GM06990 (cell line): Measurements from ENCODE around the gene SHC3.

Experiments
- DNase-seq: peaks from one replicate; pipeline ENCODE4 v3.0.0-alpha.2; 2011; ENCODE audit not compliant: insufficient read length; ENCODE audit errors: extremely low read depth
- H3K27me3 ChIP-seq: replicated peaks from 2 replicates; pipeline ENCODE4 v1.6.0; 2011; ENCODE audit warnings: low read length; ENCODE audit not compliant: control insufficient read depth, insufficient read depth
- H3K36me3 ChIP-seq: 2 replicates; pipeline ENCODE4 v1.5.1; 2011; ENCODE audit warnings: low read length; ENCODE audit not compliant: control insufficient read depth, insufficient read depth
- H3K4me3 ChIP-seq: replicated peaks from 2 replicates; pipeline ENCODE4 v1.5.1; 2011; ENCODE audit warnings: low read depth, mild to moderate bottlenecking, control low read depth, low read length
- CTCF ChIP-seq: IDR thresholded peaks from 2 replicates; pipeline ENCODE4 v1.5.1; 2011; ENCODE audit warnings: low read length, control low read depth, mild to moderate bottlenecking, inconsistent platforms; ENCODE audit not compliant: insufficient read depth, poor library complexity, severe bottlenecking

SHC3 gene

GRCh38 chr9:89171693-89172092 is 6.9 kb downstream of the SHC3 start:
- H3K36me3 ChIP-seq, result no peaks in the 10 kb centered on the region
- DNase-seq, result no peak
- peaks cover 2% of the 10 kb centered on the region for H3K27me3 ChIP-seq
- TF ChIP-seq CTCF, result peak; percentile 21
- no peak overlapping the region for H3K4me3 ChIP-seq

DNA sequence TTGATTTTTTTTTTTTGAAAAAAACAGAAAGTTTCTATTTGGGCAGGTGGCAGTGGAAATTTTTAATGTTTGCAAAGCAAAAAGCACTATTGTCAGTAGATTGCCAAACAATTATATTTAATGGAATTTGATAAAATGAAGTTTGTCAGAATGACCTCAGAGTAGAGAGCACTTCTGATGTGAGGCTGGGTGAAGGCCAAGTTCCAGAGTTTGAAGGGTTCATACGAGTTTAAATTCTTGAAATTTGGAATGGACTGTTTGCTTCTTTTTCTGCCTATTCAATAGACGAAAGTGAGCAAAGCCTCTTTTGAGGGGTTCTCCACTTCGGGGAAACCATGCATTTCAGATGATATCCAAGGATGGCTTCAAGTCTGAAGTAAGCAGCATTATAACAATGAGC is 7.4 kb downstream of the SHC3 start:
- TF ChIP-seq CTCF, result no peak
- peaks cover 2% of the 10 kb centered on the region for H3K27me3 ChIP-seq
- DNase-seq, result no peak
- H3K4me3 ChIP-seq, result no peak overlapping the region
- H3K36me3 ChIP-seq, result no peaks in the 10 kb centered on the region

GRCh38 chr9:89168901-89169813 is 9.5 kb downstream of the SHC3 start:
- DNase-seq, result no peak
- no peak for TF ChIP-seq CTCF
- Histone ChIP-seq H3K4me3 (no peak overlapping the region), H3K27me3 (no peaks in the 10 kb centered on the region; the same call in none of the 2 replicates), H3K36me3 (no peaks in the 10 kb centered on the region)

DNA sequence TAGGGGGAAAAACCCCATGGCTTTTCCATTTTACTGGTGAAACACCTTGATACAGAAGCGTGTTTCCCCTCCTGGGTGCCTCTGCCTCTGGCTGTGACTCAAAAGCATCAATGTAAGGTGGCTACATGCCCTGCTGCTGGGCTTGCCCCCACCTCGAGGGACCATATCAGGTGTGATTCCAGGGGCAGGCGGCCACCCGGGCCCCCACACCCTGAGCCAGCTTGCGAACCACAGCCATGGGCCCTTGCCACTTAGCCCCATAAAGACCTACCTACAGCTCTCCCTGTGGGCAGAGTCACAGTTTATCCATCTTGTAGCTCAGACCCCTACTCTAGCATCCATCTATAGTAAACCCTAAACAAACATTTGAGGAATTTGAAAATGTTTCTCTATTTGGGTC is 10.8 kb downstream of the SHC3 start:
- H3K36me3 ChIP-seq, result no peaks in the 10 kb centered on the region
- H3K4me3 ChIP-seq, result no peak overlapping the region
- no peak for DNase-seq
- no peak for TF ChIP-seq CTCF
- no peaks in the 10 kb centered on the region; the same call in none of the 2 replicates for H3K27me3 ChIP-seq

- TF ChIP-seq CTCF, result no peak
- H3K4me3 ChIP-seq, result no peak overlapping the region
- DNase-seq, result no peak
- H3K27me3 ChIP-seq, result no peaks in the 10 kb centered on the region; the same call in none of the 2 replicates
- no peaks in the 10 kb centered on the region for H3K36me3 ChIP-seq
These were observed 11.8 kb downstream of the SHC3 start for GRCh38 chr9:89166852-89167251.

- Histone ChIP-seq H3K4me3 (no peak overlapping the region), H3K27me3 (no peaks in the 10 kb centered on the region; the same call in none of the 2 replicates), H3K36me3 (no peaks in the 10 kb centered on the region)
- no peak for TF ChIP-seq CTCF
- no peak for DNase-seq
These were observed 12.7 kb downstream of the SHC3 start for GRCh38 chr9:89165880-89166279.
